ENCODE results near the gene SCN2B. TPM values are rescaled to one million over a fixed set of nuclear protein-coding genes. Genes with fewer than 3 reads are reported as not detected.

Gene SCN2B
- total RNA-seq, 1 donor from 2014 or later: 0.12 TPM

GRCh38 chr11:118114266-118114665 is 62.2 kb downstream of the SCN2B start:
- no peak overlapping the region for H3K27ac Mint-ChIP-seq (ENCODE audit: unreplicated experiment)
- no peak for TF ChIP-seq CTCF (IDR thresholded peaks at IDR 0.05)
- H3K4me1 Mint-ChIP-seq (ENCODE audit: low read depth): peaks cover 2% of the 10 kb centered on the region
- no peak overlapping the region for H3K4me3 Mint-ChIP-seq (ENCODE audit: unreplicated experiment)
- no peaks in the 10 kb centered on the region for H3K36me3 Mint-ChIP-seq (ENCODE audit: low read depth)
- peak; percentile 34 for DNase-seq (ENCODE audit: low spot score)
- H3K27me3 Mint-ChIP-seq (ENCODE audit: low read depth): peaks cover 39% of the 10 kb centered on the region
- H3K9me3 Mint-ChIP-seq (ENCODE audit: low read depth): no peaks in the 10 kb centered on the region

- Mint-ChIP-seq H3K27ac (ENCODE audit: unreplicated experiment) (no peak overlapping the region), H3K36me3 (ENCODE audit: low read depth) (no peaks in the 10 kb centered on the region), H3K4me1 (ENCODE audit: low read depth) (peaks cover 2% of the 10 kb centered on the region)
These were observed 63.6 kb downstream of the SCN2B start for GRCh38 chr11:118112711-118113430.

More at GRCh38 chr11:118112711-118113430, 63.6 kb downstream of the SCN2B start:
- Mint-ChIP-seq H3K27me3 (ENCODE audit: low read depth) (peaks cover 30% of the 10 kb centered on the region), H3K4me3 (ENCODE audit: unreplicated experiment) (no peak overlapping the region), H3K9me3 (ENCODE audit: low read depth) (no peaks in the 10 kb centered on the region)
- DNase-seq (ENCODE audit: low spot score): peak; percentile 24
- no peak for TF ChIP-seq CTCF (IDR thresholded peaks at IDR 0.05)

Other genes starting within 250 kb of the SCN2B start
- gene TMPRSS13, start 247.2 kb downstream of the SCN2B start, total RNA-seq: not detected in 3 replicates
- gene IL10RA, start 190.2 kb downstream of the SCN2B start, total RNA-seq: 0.12 to 0.77 TPM in 2 of 3 replicates, not detected in the other
- not detected in 3 replicates for gene TMPRSS4, start 99.6 kb downstream of the SCN2B start, total RNA-seq
- gene SMIM35, start 89.7 kb downstream of the SCN2B start, total RNA-seq: not detected in 3 replicates
- 0.28 to 0.42 TPM in 2 of 3 replicates, not detected in the other for gene SCN4B, start 23.8 kb downstream of the SCN2B start, total RNA-seq
- gene JAML, start 48.4 kb upstream of the SCN2B start, total RNA-seq: not detected in 3 replicates
- gene MPZL3, start 75.7 kb upstream of the SCN2B start, total RNA-seq: 1.1 to 1.7 TPM (median 1.6 TPM) in 3 replicates
- not detected in 3 replicates for gene MPZL2, start 87.7 kb upstream of the SCN2B start, total RNA-seq
- gene CD3E, start 128.1 kb upstream of the SCN2B start, total RNA-seq: not detected in 3 replicates
- gene CD3D, start 166.1 kb upstream of the SCN2B start, total RNA-seq: not detected in 3 replicates
- gene CD3G, start 167.7 kb upstream of the SCN2B start, total RNA-seq: not detected in 3 replicates
- gene UBE4A, start 183.0 kb upstream of the SCN2B start, total RNA-seq: 39.7 to 44.2 TPM (median 39.7 TPM) in 3 replicates
- gene ATP5MG, start 225.0 kb upstream of the SCN2B start, total RNA-seq: 107 to 138 TPM (median 135 TPM) in 3 replicates

Measured in chondrocyte (in vitro differentiated cells).